Inflammatory macrophage treated with lipopolysaccharide for 4 hours (primary cell): ENCODE data around the gene FBXL7.

Source experiments
- DNase-seq: peaks from one replicate; pipeline ENCODE4 v3.0.0-alpha.2; 2020

The FBXL7 gene

GRCh38 chr5:15506146-15506545, 6.2 kb downstream of the FBXL7 start:
- DNase-seq, result no peak

DNA sequence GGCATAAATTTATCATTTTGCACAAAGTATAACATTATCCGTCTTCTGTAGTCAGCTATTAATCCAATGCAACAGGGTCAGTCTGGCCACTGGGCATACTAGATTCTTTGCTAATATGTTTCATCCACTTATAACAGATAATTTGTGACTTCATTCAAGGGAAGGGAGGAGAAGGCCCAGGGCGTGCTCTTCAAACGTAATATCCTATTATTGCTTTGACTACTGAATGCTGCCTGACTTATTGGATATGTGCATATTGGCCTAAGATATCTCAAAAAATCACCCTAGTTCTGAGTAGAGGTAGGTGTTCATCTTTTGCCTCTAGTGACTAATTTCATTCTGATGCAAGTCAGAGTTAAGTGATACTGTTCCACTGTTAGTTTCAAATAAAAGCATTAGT, 6.9 kb downstream of the FBXL7 start:
- no peak for DNase-seq

- no peak for DNase-seq
Observed at GRCh38 chr5:15510092-15510491, 10.1 kb downstream of the FBXL7 start.

- DNase-seq, result no peak
Observed at GRCh38 chr5:15510831-15511230, 10.9 kb downstream of the FBXL7 start.

- no peak for DNase-seq
Observed at GRCh38 chr5:15513431-15513830, 13.5 kb downstream of the FBXL7 start.

- DNase-seq, result no peak
Observed at GRCh38 chr5:15513911-15514310, 13.9 kb downstream of the FBXL7 start.

DNA sequence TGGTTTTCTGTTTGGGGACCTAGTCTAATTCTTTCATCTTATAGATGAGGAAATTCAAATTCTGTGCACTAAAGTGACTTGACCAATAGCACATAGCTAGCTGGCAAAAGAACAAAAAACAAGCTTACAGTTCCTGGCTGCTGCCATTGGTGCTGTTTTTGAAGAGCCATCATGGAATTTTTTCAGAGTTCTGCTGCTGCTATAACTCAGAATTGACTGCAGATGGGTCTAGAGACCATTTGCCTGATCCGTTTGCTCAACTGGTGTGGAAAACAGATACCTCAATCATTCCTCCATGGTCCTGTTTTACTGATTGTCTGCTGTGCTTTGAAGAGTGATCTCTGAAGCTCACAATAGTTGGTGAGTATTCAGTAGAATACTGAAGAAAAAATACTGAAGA, 15.2 kb downstream of the FBXL7 start:
- DNase-seq, result no peak

DNA sequence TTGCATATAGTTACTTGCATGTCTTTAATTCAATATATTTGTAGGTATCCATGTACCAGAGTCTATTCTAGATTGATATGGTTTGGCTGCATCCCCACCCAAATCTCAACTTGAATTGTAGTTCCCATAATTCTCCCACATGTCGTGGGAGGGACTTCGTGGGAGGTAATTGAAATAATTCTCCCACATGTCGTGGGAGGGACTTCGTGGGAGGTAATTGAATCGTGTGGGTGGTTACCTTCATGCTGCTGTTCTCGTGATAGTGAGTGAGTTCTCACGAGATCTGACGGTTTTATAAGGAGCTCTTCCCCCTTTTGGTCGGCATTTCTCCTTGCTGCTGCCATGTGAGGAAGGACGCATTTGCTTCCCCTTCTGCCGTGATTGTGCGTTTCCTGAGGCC, 16.5 kb downstream of the FBXL7 start:
- DNase-seq, result no peak

DNA sequence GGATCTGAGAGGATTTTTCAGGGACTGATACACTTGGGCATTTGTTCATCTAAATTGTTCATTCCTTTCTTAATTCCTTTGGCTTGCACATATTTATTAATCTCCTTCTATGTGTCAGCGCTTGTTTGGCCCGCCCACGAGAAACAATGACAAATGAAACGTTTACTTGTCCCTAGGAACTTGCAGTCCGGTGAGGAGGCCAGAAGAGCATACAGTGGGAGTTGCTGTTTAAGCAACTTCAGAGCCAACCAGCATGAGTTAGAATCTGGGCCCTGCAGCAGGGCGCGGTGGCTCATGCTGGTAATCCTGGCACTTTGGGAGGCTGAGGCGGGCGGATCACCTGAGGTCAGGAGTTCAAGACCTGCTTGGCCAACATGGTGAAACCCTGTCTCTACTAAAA, 18.8 kb downstream of the FBXL7 start:
- DNase-seq, result no peak

- DNase-seq, result no peak
Observed at GRCh38 chr5:15520856-15521255, 20.9 kb downstream of the FBXL7 start.

- DNase-seq, result no peak
Observed at GRCh38 chr5:15521381-15522186, 21.6 kb downstream of the FBXL7 start.

DNA sequence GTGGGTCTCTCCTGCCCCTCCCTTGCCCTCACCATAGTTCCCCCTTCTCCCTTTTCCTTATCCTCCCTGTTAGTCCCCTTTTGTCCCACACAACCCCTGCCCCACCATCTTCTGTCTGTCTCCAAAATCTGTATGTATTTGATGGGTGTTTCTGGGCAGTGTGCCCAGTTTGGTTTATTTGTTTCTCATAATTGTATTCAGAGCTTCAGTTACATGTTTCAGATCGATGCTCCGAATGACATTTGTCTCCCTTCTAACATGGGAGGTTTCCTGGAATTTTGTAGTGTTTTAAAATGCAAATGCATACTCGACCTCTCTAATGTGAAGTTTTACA, 22.2 kb downstream of the FBXL7 start:
- DNase-seq, result no peak

- DNase-seq, result no peak
Observed at GRCh38 chr5:15524712-15525111, 24.7 kb downstream of the FBXL7 start.

- no peak for DNase-seq
Observed at GRCh38 chr5:15525703-15526275, 25.8 kb downstream of the FBXL7 start.

DNA sequence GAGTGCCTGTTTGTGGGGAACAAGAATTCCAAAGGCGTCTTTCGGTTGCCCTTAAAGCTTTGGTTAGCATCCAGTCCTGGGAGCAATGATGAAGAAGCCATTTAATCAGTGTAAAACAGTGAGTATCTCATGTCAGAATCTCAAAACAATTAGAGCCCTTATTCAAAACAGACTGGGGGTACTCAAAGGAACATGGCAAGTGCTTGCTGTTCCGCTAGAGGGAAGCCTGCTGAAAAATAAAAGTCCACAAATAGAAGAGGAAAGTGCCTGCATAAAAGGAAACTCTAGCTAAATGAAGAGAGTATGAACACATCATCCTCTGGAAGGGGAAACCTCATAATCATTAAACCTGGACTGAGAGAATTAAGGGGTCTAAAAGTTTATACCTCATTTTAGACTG, 26.4 kb downstream of the FBXL7 start:
- DNase-seq, result no peak

DNA sequence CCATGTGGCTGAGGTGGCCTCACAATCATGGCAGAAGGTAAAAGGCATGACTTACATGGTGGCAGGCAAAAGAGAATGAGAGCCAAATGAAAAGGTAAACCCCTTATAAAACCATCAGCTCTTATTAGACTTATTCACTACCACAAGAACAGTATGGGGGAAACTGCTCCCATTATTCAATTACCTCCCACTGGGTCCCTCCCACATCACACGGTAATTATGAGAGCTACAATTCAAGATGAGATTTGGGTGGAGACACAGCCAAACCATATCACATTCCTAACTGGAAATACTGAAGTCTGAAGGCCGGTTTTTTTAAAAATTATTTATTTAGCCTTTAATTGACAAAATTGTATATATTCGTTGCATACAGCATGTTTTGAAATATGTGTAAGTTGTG, 28.5 kb downstream of the FBXL7 start:
- no peak for DNase-seq

DNA sequence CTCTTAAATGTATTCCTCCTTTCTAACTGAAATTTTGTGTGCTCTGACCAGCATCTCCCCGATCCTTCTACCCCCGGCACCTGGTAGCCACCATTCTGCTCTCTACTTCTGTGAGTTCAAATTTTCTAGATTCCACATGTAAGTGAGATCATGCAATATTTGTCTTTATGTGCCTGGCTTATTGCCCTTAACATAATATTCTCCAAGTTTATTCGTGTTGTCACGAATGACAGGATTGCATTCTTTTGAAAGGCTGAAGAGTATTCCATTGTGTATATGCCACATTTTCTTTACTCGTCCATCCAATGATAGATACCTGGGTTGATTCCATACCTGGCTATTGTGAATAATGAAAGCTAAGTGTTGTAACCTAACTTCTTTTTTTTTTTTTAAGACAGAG, 29.0 kb downstream of the FBXL7 start:
- DNase-seq, result no peak

- DNase-seq, result no peak
Observed at GRCh38 chr5:15529821-15530220, 29.8 kb downstream of the FBXL7 start.

DNA sequence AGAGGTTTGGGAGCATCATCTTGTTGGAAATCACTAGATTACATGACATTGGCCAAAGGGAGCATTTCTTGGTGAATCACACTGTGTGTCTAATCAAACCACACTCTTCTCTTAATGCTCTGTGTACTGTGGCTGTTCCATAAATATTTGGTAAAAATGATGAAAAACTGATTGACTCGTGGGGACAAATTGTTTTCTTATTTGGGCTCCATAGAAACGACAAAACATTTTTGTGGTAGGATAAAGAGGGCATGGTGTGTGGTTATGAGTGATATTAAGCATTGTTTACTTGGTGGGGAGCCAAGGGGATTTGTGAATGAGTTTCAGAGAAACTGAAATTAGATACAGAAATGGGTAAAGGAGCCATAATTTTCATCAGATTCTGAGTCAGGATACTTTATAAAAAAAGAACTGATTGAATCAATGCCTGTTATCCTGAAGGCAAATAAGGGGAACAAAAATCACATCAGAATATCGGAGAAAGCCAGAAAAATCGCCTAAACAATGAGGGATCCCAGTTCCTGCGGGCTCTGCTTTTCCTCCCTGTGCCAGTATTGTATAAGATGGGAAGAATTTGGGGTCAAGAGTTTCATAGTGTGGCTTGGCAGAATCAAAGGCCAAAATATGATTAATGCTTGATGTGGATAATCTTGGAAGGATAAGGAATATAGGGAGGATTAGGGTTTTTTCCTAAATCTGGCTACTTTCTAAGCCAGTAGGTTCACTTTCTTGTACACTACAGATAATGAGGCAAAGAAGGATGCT, 33.3 kb downstream of the FBXL7 start:
- DNase-seq, result no peak

DNA sequence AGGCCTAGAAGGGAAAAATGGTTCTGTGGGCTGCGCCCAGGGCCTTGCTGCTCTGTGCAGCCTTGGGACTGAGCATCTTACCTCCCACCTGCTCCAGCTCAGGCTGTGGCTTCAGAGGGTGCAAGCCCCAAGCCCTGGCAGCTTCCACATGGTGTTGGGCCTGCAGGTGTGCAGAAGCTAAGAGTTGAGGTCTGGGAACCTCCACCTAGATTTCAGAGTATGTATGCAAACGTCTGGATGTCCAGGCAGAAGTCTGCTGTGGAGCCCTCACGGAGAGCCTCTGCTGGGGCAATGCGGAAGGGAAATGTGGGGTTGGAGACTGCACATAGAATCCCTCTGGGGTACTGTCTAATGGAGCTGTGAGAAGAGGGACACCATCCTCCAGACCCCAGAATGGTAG, 36.0 kb downstream of the FBXL7 start:
- no peak for DNase-seq

- no peak for DNase-seq
Observed at GRCh38 chr5:15538516-15538915, 38.5 kb downstream of the FBXL7 start.

GRCh38 chr5:15539951-15540350, 40.0 kb downstream of the FBXL7 start:
- DNase-seq, result no peak

- DNase-seq, result no peak
Observed at GRCh38 chr5:15544039-15544438, 44.1 kb downstream of the FBXL7 start.

GRCh38 chr5:15545082-15545481, 45.1 kb downstream of the FBXL7 start:
- no peak for DNase-seq
